ENCODE data around the gene TCF4.

GRCh38 chr18:55195863-55196262 lies 392.1 kb downstream of the TCF4 start:
- TF ChIP-seq CTCF (IDR thresholded peaks at IDR 0.05; ENCODE audit: low read length) (no peak), EZH2 (optimal IDR thresholded peaks at IDR 0.05; ENCODE audit: low read depth, low read length) (no peak)
